IMR-90 (cell line): ENCODE results near the gene SLC9A1. TPM values are rescaled to one million over a fixed set of nuclear protein-coding genes. Genes with fewer than 3 reads are reported as not detected.
A peak's percentile ranks its signal among the peaks of the same experiment; 100 is the strongest.

Experiments
- ATAC-seq: fragments of 200-7000 bp; cut with Tn5 transposase; 2 replicates; pipeline ENCODE4 v1.9.1; 2020; ENCODE audit warnings: low read depth, mild to moderate bottlenecking, moderate library complexity
- BruUV-seq: library from RNA; stranded (reverse); fragments of 400-500 nt; replicated peaks from 2 replicates; lab custom pipeline; 2021; lab: Mats Ljungman, UMichigan
- CTCF ChIA-PET: fragments of 300-600 bp; formaldehyde crosslinking; extraction: SDS; loops from one replicate; lab custom pipeline; 2021; ENCODE audit warnings: antibody characterized with exemption; lab: Yijun Ruan, JAX
- POLR2A ChIA-PET: fragments of 300-600 bp; sonication (Branson Sonifier 250); formaldehyde crosslinking; loops from one replicate; lab custom pipeline; 2022; ENCODE audit warnings: antibody characterized with exemption; ENCODE audit not compliant: unreplicated experiment; lab: Charles Lee
- DNase-seq: peaks from one replicate; pipeline ENCODE4 v3.0.0; 2013
- H2AFZ ChIP-seq: replicated peaks from 2 replicates; pipeline ENCODE3; 2013; ENCODE audit warnings: low read length, mild to moderate bottlenecking; ENCODE audit not compliant: poor library complexity
- H2AK5ac ChIP-seq: 2 replicates; pipeline ENCODE4 v1.6.1; 2013; ENCODE audit warnings: low read depth, low read length, inconsistent platforms
- H2AK9ac ChIP-seq: replicated peaks from 2 replicates; pipeline ENCODE3; 2013; ENCODE audit warnings: mild to moderate bottlenecking, low read depth, low read length, moderate library complexity; ENCODE audit not compliant: poor library complexity
- H2BK120ac ChIP-seq: 2 replicates; pipeline ENCODE4 v1.6.1; 2013; ENCODE audit warnings: low read depth, low read length, inconsistent platforms
- H2BK15ac ChIP-seq: 3 replicates; pipeline ENCODE4 v1.6.1; 2013; ENCODE audit warnings: low read depth, low read length, inconsistent platforms
- H2BK20ac ChIP-seq: 2 replicates; pipeline ENCODE4 v1.6.1; 2013; ENCODE audit warnings: low read depth, mild to moderate bottlenecking, inconsistent platforms, low read length, moderate library complexity
- H2BK5ac ChIP-seq: 2 replicates; pipeline ENCODE4 v1.6.1; 2013; ENCODE audit warnings: mild to moderate bottlenecking, low read depth, low read length, inconsistent platforms; ENCODE audit not compliant: poor library complexity, severe bottlenecking
- H3K14ac ChIP-seq: replicated peaks from 2 replicates; pipeline ENCODE4 v1.6.1; 2013; ENCODE audit warnings: low read depth, low read length, inconsistent platforms
- H3K18ac ChIP-seq: 2 replicates; pipeline ENCODE4 v1.6.1; 2013; ENCODE audit warnings: low read depth, low read length, control low read depth
- H3K23ac ChIP-seq: 2 replicates; pipeline ENCODE4 v1.6.1; 2013; ENCODE audit warnings: low read depth, low read length, inconsistent platforms
- H3K27ac ChIP-seq: 2 replicates; pipeline ENCODE4 v1.5.1; 2013; ENCODE audit warnings: mild to moderate bottlenecking, control low read depth, low read length; ENCODE audit not compliant: insufficient read depth
- H3K27me3 ChIP-seq: 2 replicates; pipeline ENCODE4 v1.6.1; 2013; ENCODE audit warnings: low read length; ENCODE audit not compliant: control insufficient read depth, insufficient read depth
- H3K36me3 ChIP-seq: 2 replicates; pipeline ENCODE4 v1.6.1; 2013; ENCODE audit warnings: low read length, mixed read lengths; ENCODE audit not compliant: control insufficient read depth, insufficient read depth
- H3K4ac ChIP-seq: 2 replicates; pipeline ENCODE4 v1.6.1; 2013; ENCODE audit warnings: low read depth, low read length, inconsistent platforms
- H3K4me1 ChIP-seq: 2 replicates; pipeline ENCODE4 v1.6.1; 2013; ENCODE audit warnings: low read length, mixed read lengths; ENCODE audit not compliant: control insufficient read depth, insufficient read depth
- H3K4me2 ChIP-seq: 2 replicates; pipeline ENCODE4 v1.6.1; 2013; ENCODE audit warnings: low read depth, mild to moderate bottlenecking, control low read depth, low read length, moderate library complexity
- H3K4me3 ChIP-seq: 2 replicates; pipeline ENCODE4 v1.5.1; 2013; ENCODE audit warnings: low read depth, mild to moderate bottlenecking, control low read depth, low read length, moderate library complexity; ENCODE audit not compliant: insufficient read depth
- H3K56ac ChIP-seq: 2 replicates; pipeline ENCODE4 v1.6.1; 2013; ENCODE audit warnings: low read length, inconsistent platforms; ENCODE audit not compliant: insufficient read depth; ENCODE audit errors: extremely low read depth
- H3K79me1 ChIP-seq, 2 experiments: 2 replicates each; pipeline ENCODE4 v1.6.1; 2013; ENCODE audit warnings: low read length in 2 of 2, inconsistent platforms in 1 of 2, low read depth in 1 of 2
- H3K9ac ChIP-seq: 2 replicates; pipeline ENCODE4 v1.6.1; 2013; ENCODE audit warnings: low read depth, low read length, control low read depth
- H3K9me1 ChIP-seq: 2 replicates; pipeline ENCODE4 v1.6.1; 2013; ENCODE audit warnings: low read length, inconsistent platforms; ENCODE audit not compliant: insufficient read depth
- H3K9me3 ChIP-seq: 2 replicates; pipeline ENCODE4 v1.6.1; 2013; ENCODE audit warnings: low read length; ENCODE audit not compliant: control insufficient read depth, insufficient read depth
- H4K20me1 ChIP-seq: 2 replicates; pipeline ENCODE4 v1.6.1; 2013; ENCODE audit warnings: low read length, inconsistent platforms; ENCODE audit not compliant: insufficient read depth
- H4K5ac ChIP-seq: 2 replicates; pipeline ENCODE4 v1.6.1; 2013; ENCODE audit warnings: mild to moderate bottlenecking, low read depth, low read length, control low read depth
- H4K8ac ChIP-seq, 2 experiments: 2 replicates each; pipeline ENCODE4 v1.6.1; 2013; ENCODE audit warnings: low read depth in 2 of 2, low read length in 2 of 2, control low read depth in 1 of 2, inconsistent platforms in 1 of 2
- H4K91ac ChIP-seq: 2 replicates; pipeline ENCODE4 v1.6.1; 2013; ENCODE audit warnings: low read depth, low read length, inconsistent platforms; ENCODE audit not compliant: insufficient read depth
- BHLHE40 ChIP-seq: fragments of 150-350 bp; IDR thresholded peaks from 2 replicates; pipeline ENCODE4 v1.6.1; 2016; ENCODE audit warnings: mild to moderate bottlenecking, low read depth, low read length
- CEBPB ChIP-seq: IDR thresholded peaks from 2 replicates; pipeline ENCODE4 v1.6.1; 2012; ENCODE audit warnings: low read depth, low read length, improper control_type of control experiment
- CHD1 ChIP-seq: IDR thresholded peaks from 2 replicates; pipeline ENCODE4 v1.6.1; 2012; ENCODE audit warnings: low read depth, low read length, improper control_type of control experiment
- CTCF ChIP-seq: conservative IDR thresholded peaks from 2 replicates; pipeline ENCODE4 v1.5.1; 2012; ENCODE audit warnings: mild to moderate bottlenecking, low read depth, low read length, improper control_type of control experiment
- ELK1 ChIP-seq: fragments of 150-350 bp; IDR thresholded peaks from 2 replicates; pipeline ENCODE4 v1.6.1; 2016; ENCODE audit warnings: low read depth, mild to moderate bottlenecking, low read length, moderate library complexity, borderline replicate concordance
- FOS ChIP-seq: fragments of 150-350 bp; IDR thresholded peaks from 2 replicates; pipeline ENCODE4 v1.6.1; 2016; ENCODE audit warnings: low read depth, low read length
- MAZ ChIP-seq: IDR thresholded peaks from 2 replicates; pipeline ENCODE4 v1.6.1; 2012; ENCODE audit warnings: low read depth, mild to moderate bottlenecking, low read length, improper control_type of control experiment, moderate library complexity, borderline replicate concordance
- MXI1 ChIP-seq: IDR thresholded peaks from 2 replicates; pipeline ENCODE4 v1.6.1; 2012; ENCODE audit warnings: low read depth, mild to moderate bottlenecking, low read length, moderate library complexity, borderline replicate concordance
- NFE2L2 ChIP-seq: fragments of 150-350 bp; IDR thresholded peaks from 2 replicates; pipeline ENCODE4 v1.6.1; 2016; ENCODE audit warnings: low read depth, mild to moderate bottlenecking, low read length
- POLR2A ChIP-seq: IDR thresholded peaks from 2 replicates; pipeline ENCODE4 v1.6.1; 2012; ENCODE audit warnings: mild to moderate bottlenecking, low read depth, low read length
- RAD21 ChIP-seq: IDR thresholded peaks from 2 replicates; pipeline ENCODE4 v1.6.1; 2012; ENCODE audit warnings: low read length, improper control_type of control experiment
- RCOR1 ChIP-seq: IDR thresholded peaks from 2 replicates; pipeline ENCODE4 v1.6.1; 2012; ENCODE audit warnings: mild to moderate bottlenecking, low read length, improper control_type of control experiment; ENCODE audit not compliant: insufficient replicate concordance
- SMC3 ChIP-seq: fragments of 150-350 bp; IDR thresholded peaks from 2 replicates; pipeline ENCODE4 v1.6.1; 2016; ENCODE audit warnings: low read depth, mild to moderate bottlenecking, antibody characterized with exemption, low read length, moderate library complexity
- USF2 ChIP-seq: fragments of 150-350 bp; IDR thresholded peaks from 2 replicates; pipeline ENCODE4 v1.6.1; 2017; ENCODE audit warnings: mild to moderate bottlenecking, antibody characterized with exemption, low read length, low read depth
- WGBS, 2 experiments: methylation state at CpG; one replicate each; pipeline versions ENCODE4 v1.1.5 to v1.1.7; 2013; ENCODE audit warnings: missing lambda C conversion rate in 2 of 2; ENCODE audit not compliant: insufficient read length in 1 of 2; ENCODE audit errors: extremely low coverage in 2 of 2; 5-methylcytosine and 5-hydroxymethylcytosine counted together
- dilution Hi-C: fragments of 300-500 bp; cut with HindIII; formaldehyde crosslinking; loops from one replicate; pipeline ENCODE4 v1.14.3; 2018; ENCODE audit warnings: low sequenced_read_pairs; ENCODE audit not compliant: unreplicated experiment
- in situ Hi-C: fragments of 300-500 bp; cut with MboI; formaldehyde crosslinking; loops from 3 replicates; pipeline ENCODE4 v1.14.3; 2019; ENCODE audit warnings: low sequenced_read_pairs, inconsistent platforms, mixed read lengths
- intact Hi-C: fragments of 100-400 bp; cut with micrococcal nuclease; formaldehyde crosslinking; loops from 2 replicates; pipeline ENCODE4 v1.10.0; 2022
- polyA plus RNA-seq, 3 experiments: library from polyadenylated mRNA; depleted of rRNA; stranded (reverse); fragments of >200 nt; gene quantifications; 2 replicates each; pipeline ENCODE4 v1.2.3, GENCODE V29; 2012; ENCODE audit warnings: low replicate concordance in 1 of 3
- total RNA-seq: library from RNA; depleted of rRNA; stranded (reverse); fragments of >200 nt; gene quantifications from 2 replicates; pipeline ENCODE4 v1.2.3, GENCODE V29; 2012

The SLC9A1 gene
- total and polyA plus RNA-seq, 2 of the 4 experiments (the other 2 are of a cell fraction), result 2.0 to 21.2 TPM

- in situ Hi-C loops, result loop anchor here (5.0 kb wide), 1 partner anchor 35 kb away; no protein-coding TSS in a partner anchor
- no peak for TF ChIP-seq SMC3
- no peak for TF ChIP-seq POLR2A
- TF ChIP-seq MAZ, result no peak
- TF ChIP-seq CEBPB, result no peak
- no peak for TF ChIP-seq BHLHE40
- no peak for TF ChIP-seq MXI1
- TF ChIP-seq RCOR1, result no peak
- no peak for TF ChIP-seq FOS
- TF ChIP-seq USF2, result no peak
- no peak for TF ChIP-seq ELK1
- no peak for TF ChIP-seq NFE2L2
- TF ChIP-seq RAD21, result no peak
- TF ChIP-seq CTCF, result no peak
- TF ChIP-seq CHD1, result no peak
These were observed 2.7 kb downstream of the SLC9A1 start for GRCh38 chr1:27152004-27152828.

More at GRCh38 chr1:27152004-27152828, 2.7 kb downstream of the SLC9A1 start:
- H2BK15ac ChIP-seq, result no peak overlapping the region
- no peaks in the 10 kb centered on the region for H3K9me3 ChIP-seq
- BruUV-seq, result no TSS peak
- no peak overlapping the region for H2BK120ac ChIP-seq
- POLR2A ChIA-PET, result no interaction called here
- H4K20me1 ChIP-seq, result peaks cover 25% of the 10 kb centered on the region
- ATAC-seq (peak; percentile 6), DNase-seq (no peak)
- no peak overlapping the region for H4K8ac ChIP-seq
- H2AK9ac ChIP-seq, result no peak overlapping the region
- H3K4me3 ChIP-seq, result peak overlapping the region; percentile 33
- H3K27ac ChIP-seq, result peak overlapping the region; percentile 46; the same call in 1 of the 2 replicates
- H3K4me2 ChIP-seq, result peak overlapping the region; percentile 98
- H3K79me1 ChIP-seq, result peaks cover 28 to 72% of the 10 kb centered on the region in 2 experiments; a peak in 3 of 4 replicates
- peak overlapping the region; percentile 17; the same call in 1 of the 2 replicates for H3K14ac ChIP-seq
- peak overlapping the region; percentile 32 for H3K4ac ChIP-seq
- 45% methylated on average over 4 of the region's 7 CpGs; no CpG with 5 or more reads in 1 of the 2 experiments for WGBS, 2 experiments
- intact Hi-C loops, result no loop called here
- H4K91ac ChIP-seq, result no peak overlapping the region
- dilution Hi-C loops, result no loop called here
- no peaks in the 10 kb centered on the region for H3K27me3 ChIP-seq
- peak overlapping the region; percentile 73 for H3K9ac ChIP-seq
- H2AFZ ChIP-seq, result peak overlapping the region; percentile 6
- H4K5ac ChIP-seq, result no peak overlapping the region
- no peak overlapping the region for H3K18ac ChIP-seq
- CTCF ChIA-PET, result interaction anchor here (1.4 kb wide), 1 partner anchor 53 kb away, joined by 4 read pairs; no protein-coding TSS in a partner anchor
- H2BK5ac ChIP-seq, result peak overlapping the region; percentile 14
- peaks cover 30% of the 10 kb centered on the region for H3K9me1 ChIP-seq
- peaks cover 31% of the 10 kb centered on the region for H3K4me1 ChIP-seq
- peak overlapping the region; percentile 37; the same call in 1 of the 2 replicates for H2AK5ac ChIP-seq
- H3K36me3 ChIP-seq, result no peaks in the 10 kb centered on the region
- peak overlapping the region; percentile 77 for H3K23ac ChIP-seq
- H2BK20ac ChIP-seq, result no peak overlapping the region
- H3K56ac ChIP-seq, result no peak overlapping the region
